HS-27A (cell line): ENCODE measurements around the gene FOXO4.

Experiments
- DNase-seq: peaks from one replicate; pipeline ENCODE4 v3.0.0-alpha.2; 2012; ENCODE audit warnings: low read depth, missing footprints

The FOXO4 gene

GRCh38 chrX:71098951-71099506, 3.4 kb downstream of the FOXO4 start:
- no peak for DNase-seq

GRCh38 chrX:71099736-71100135, 4.1 kb downstream of the FOXO4 start:
- no peak for DNase-seq

- DNase-seq: no peak
These were observed 5.2 kb downstream of the FOXO4 start for GRCh38 chrX:71100581-71101505.

GRCh38 chrX:71102292-71102691, 6.6 kb downstream of the FOXO4 start:
- DNase-seq: no peak

- DNase-seq: no peak
These were observed 7.7 kb downstream of the FOXO4 start for GRCh38 chrX:71103110-71103983.

GRCh38 chrX:71105628-71106027, 10.0 kb downstream of the FOXO4 start:
- no peak for DNase-seq

- no peak for DNase-seq
These were observed 10.8 kb downstream of the FOXO4 start, which contains the start of gene CXorf65 for GRCh38 chrX:71106427-71106826. TSS of gene CXorf65 (minus strand) at chrX:71106740. CDS start at chrX:71106556, 184 bp downstream.

GRCh38 chrX:71107245-71107644, 11.6 kb downstream of the FOXO4 start:
- DNase-seq: no peak

GRCh38 chrX:71107762-71108360, 12.2 kb downstream of the FOXO4 start:
- DNase-seq: no peak

- no peak for DNase-seq
These were observed 13.4 kb downstream of the FOXO4 start for GRCh38 chrX:71109051-71109450.

- no peak for DNase-seq
These were observed 15.6 kb downstream of the FOXO4 start, which contains the start of gene IL2RG for GRCh38 chrX:71111141-71111843. TSS of gene IL2RG (minus strand) at chrX:71111577. CDS start at chrX:71111539, 38 bp downstream.

GRCh38 chrX:71111921-71112431, 16.3 kb downstream of the FOXO4 start:
- DNase-seq: no peak

GRCh38 chrX:71117358-71117757, 21.7 kb downstream of the FOXO4 start:
- DNase-seq: no peak

- DNase-seq: peak; percentile 22
These were observed 22.7 kb downstream of the FOXO4 start, which contains the start of gene MED12 for GRCh38 chrX:71118032-71118984. TSS of gene MED12 (plus strand) at chrX:71118596. CDS start at chrX:71118755, 159 bp downstream.

- no peak for DNase-seq
These were observed 23.4 kb downstream of the FOXO4 start for GRCh38 chrX:71118985-71119535.

GRCh38 chrX:71128166-71128833, 32.6 kb downstream of the FOXO4 start:
- no peak for DNase-seq

GRCh38 chrX:71128915-71129765, 33.5 kb downstream of the FOXO4 start:
- no peak for DNase-seq

- DNase-seq: no peak
These were observed 35.9 kb downstream of the FOXO4 start for GRCh38 chrX:71131510-71131909.
